ENCODE data around the gene CTNNBIP1. TPM values are rescaled to one million over a fixed set of nuclear protein-coding genes. Genes with fewer than 3 reads are reported as not detected.

Gene CTNNBIP1
- total and polyA plus RNA-seq, 9 of the 15 experiments (the other 6 are each of a cell fraction or from before 2014, with no cell fraction given), result 0.65 to 29.2 (median 14.7) TPM

- TF ChIP-seq ZNF609 (CRISPR knock-in tag; IDR thresholded peaks at IDR 0.05; ENCODE audit: borderline replicate concordance), result no peak
- TF ChIP-seq, protein P1, sequence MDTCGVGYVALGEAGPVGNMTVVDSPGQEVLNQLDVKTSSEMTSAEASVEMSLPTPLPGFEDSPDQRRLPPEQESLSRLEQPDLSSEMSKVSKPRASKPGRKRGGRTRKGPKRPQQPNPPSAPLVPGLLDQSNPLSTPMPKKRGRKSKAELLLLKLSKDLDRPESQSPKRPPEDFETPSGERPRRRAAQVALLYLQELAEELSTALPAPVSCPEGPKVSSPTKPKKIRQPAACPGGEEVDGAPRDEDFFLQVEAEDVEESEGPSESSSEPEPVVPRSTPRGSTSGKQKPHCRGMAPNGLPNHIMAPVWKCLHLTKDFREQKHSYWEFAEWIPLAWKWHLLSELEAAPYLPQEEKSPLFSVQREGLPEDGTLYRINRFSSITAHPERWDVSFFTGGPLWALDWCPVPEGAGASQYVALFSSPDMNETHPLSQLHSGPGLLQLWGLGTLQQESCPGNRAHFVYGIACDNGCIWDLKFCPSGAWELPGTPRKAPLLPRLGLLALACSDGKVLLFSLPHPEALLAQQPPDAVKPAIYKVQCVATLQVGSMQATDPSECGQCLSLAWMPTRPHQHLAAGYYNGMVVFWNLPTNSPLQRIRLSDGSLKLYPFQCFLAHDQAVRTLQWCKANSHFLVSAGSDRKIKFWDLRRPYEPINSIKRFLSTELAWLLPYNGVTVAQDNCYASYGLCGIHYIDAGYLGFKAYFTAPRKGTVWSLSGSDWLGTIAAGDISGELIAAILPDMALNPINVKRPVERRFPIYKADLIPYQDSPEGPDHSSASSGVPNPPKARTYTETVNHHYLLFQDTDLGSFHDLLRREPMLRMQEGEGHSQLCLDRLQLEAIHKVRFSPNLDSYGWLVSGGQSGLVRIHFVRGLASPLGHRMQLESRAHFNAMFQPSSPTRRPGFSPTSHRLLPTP (IDR thresholded peaks at IDR 0.05; ENCODE audit: borderline replicate concordance, extremely low read depth, insufficient read length), result no peak
- no peak for TF ChIP-seq PCBP2 (IDR thresholded peaks at IDR 0.05; ENCODE audit: low read depth, low read length, poor library complexity, severe bottlenecking)
- TF ChIP-seq, protein P2, sequence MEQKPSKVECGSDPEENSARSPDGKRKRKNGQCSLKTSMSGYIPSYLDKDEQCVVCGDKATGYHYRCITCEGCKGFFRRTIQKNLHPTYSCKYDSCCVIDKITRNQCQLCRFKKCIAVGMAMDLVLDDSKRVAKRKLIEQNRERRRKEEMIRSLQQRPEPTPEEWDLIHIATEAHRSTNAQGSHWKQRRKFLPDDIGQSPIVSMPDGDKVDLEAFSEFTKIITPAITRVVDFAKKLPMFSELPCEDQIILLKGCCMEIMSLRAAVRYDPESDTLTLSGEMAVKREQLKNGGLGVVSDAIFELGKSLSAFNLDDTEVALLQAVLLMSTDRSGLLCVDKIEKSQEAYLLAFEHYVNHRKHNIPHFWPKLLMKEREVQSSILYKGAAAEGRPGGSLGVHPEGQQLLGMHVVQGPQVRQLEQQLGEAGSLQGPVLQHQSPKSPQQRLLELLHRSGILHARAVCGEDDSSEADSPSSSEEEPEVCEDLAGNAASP (IDR thresholded peaks at IDR 0.05), result no peak
- no peak for TF ChIP-seq ZNF197 (CRISPR knock-in tag; IDR thresholded peaks at IDR 0.05; ENCODE audit: low read depth)
- no peak; the same call in 1 of the 2 replicates for TF ChIP-seq KDM2B (CRISPR knock-in tag; IDR thresholded peaks at IDR 0.05)
- TF ChIP-seq TCF7L2 (IDR thresholded peaks at IDR 0.05; ENCODE audit: low read depth, low read length), result no peak
- TF ChIP-seq ZNF695 (CRISPR knock-in tag; IDR thresholded peaks at IDR 0.05), result no peak
- no peak for TF ChIP-seq DIDO1 (tag; IDR thresholded peaks at IDR 0.05; ENCODE audit: low read depth)
- TF ChIP-seq ELK1 (CRISPR knock-in tag; IDR thresholded peaks at IDR 0.05), result no peak
- no peak for TF ChIP-seq CGGBP1 (CRISPR knock-in tag; IDR thresholded peaks at IDR 0.05)
- TF ChIP-seq HNRNPK (IDR thresholded peaks at IDR 0.05; ENCODE audit: low read depth, low read length, poor library complexity, severe bottlenecking), result no peak
- no peak for TF ChIP-seq GABPB1 (CRISPR knock-in tag; IDR thresholded peaks at IDR 0.05)
- TF ChIP-seq XRCC3 (IDR thresholded peaks at IDR 0.05), result no peak
- no peak for TF ChIP-seq DPF2 (IDR thresholded peaks at IDR 0.05)
- TF ChIP-seq MTA2 (IDR thresholded peaks at IDR 0.05; ENCODE audit: low read depth), result no peak
These were observed 86.5 kb downstream of the CTNNBIP1 start (continued) for GRCh38 chr1:9823693-9823942.
